PC-9 (cell line): Measurements from ENCODE around the gene FBXO5. TPM values are rescaled to one million over a fixed set of nuclear protein-coding genes. Genes with fewer than 3 reads are reported as not detected.
"Not testable (repeated sequence)": the region's sequence is repeated elsewhere in the genome, so short reads cannot be mapped to it uniquely, and the experiment has no call there.

Source experiments
- BruUV-seq: library from RNA; stranded (reverse); fragments of 400-500 nt; replicated peaks from 2 replicates; lab custom pipeline; 2021; lab: Mats Ljungman, UMichigan
- CTCF ChIA-PET: fragments of 300-600 bp; sonication (Branson Sonifier 250); formaldehyde crosslinking; loops from one replicate; lab custom pipeline; 2022; ENCODE audit warnings: antibody characterized with exemption; lab: Charles Lee
- POLR2A ChIA-PET: fragments of 300-600 bp; sonication (Branson Sonifier 250); formaldehyde crosslinking; loops from one replicate; lab custom pipeline; 2022; ENCODE audit warnings: antibody characterized with exemption; ENCODE audit not compliant: unreplicated experiment; lab: Charles Lee
- DNase-seq, 2 experiments: peaks; one replicate each; pipeline versions ENCODE4 v3.0.0 to v3.0.0-alpha.2; 2015 to 2022; ENCODE audit warnings: mixed read lengths in 1 of 2
- H2AFZ ChIP-seq: fragments of 200-600 bp; sonication (generic); 2 replicates; pipeline ENCODE4 v1.8.1; 2017; ENCODE audit warnings: antibody characterized with exemption
- H3F3A ChIP-seq: fragments of 200-600 bp; sonication (generic); 2 replicates; pipeline ENCODE4 v1.8.1; 2017; ENCODE audit warnings: antibody characterized with exemption, mild to moderate bottlenecking, low read depth; ENCODE audit not compliant: insufficient read depth
- H3K27ac ChIP-seq: fragments of 200-600 bp; sonication (generic); 2 replicates; pipeline ENCODE4 v1.6.1; 2016; ENCODE audit warnings: mixed run types
- H3K27me3 ChIP-seq: fragments of 200-600 bp; sonication (generic); 2 replicates; pipeline ENCODE4 v1.6.1; 2016; ENCODE audit warnings: low read depth, mixed run types; ENCODE audit not compliant: insufficient read depth
- H3K36me3 ChIP-seq: fragments of 200-600 bp; sonication (generic); 2 replicates; pipeline ENCODE4 v1.6.1; 2016; ENCODE audit warnings: low read depth, mixed run types
- H3K4me1 ChIP-seq: fragments of 200-600 bp; sonication (generic); replicated peaks from 2 replicates; pipeline ENCODE4 v1.6.1; 2016; ENCODE audit warnings: mixed run types; ENCODE audit not compliant: insufficient read depth
- H3K4me2 ChIP-seq: fragments of 200-600 bp; sonication (generic); 2 replicates; pipeline ENCODE4 v1.6.1; 2017; ENCODE audit warnings: mixed run types
- H3K4me3 ChIP-seq: fragments of 200-600 bp; sonication (generic); 2 replicates; pipeline ENCODE4 v1.6.1; 2016; ENCODE audit warnings: mixed run types
- H3K79me2 ChIP-seq: fragments of 200-600 bp; sonication (generic); 2 replicates; pipeline ENCODE4 v1.6.1; 2017; ENCODE audit warnings: low read depth, mixed run types
- H3K9me2 ChIP-seq: fragments of 200-600 bp; sonication (generic); 2 replicates; pipeline ENCODE4 v1.8.1; 2017; ENCODE audit warnings: mild to moderate bottlenecking; ENCODE audit not compliant: insufficient read depth
- H3K9me3 ChIP-seq: fragments of 200-600 bp; sonication (generic); 2 replicates; pipeline ENCODE4 v1.8.1; 2016; ENCODE audit warnings: low read depth; ENCODE audit not compliant: insufficient read depth
- H4K20me1 ChIP-seq: fragments of 200-600 bp; sonication (generic); 2 replicates; pipeline ENCODE4 v1.8.1; 2017; ENCODE audit not compliant: insufficient read depth
- CTCF ChIP-seq: fragments of 200-600 bp; sonication (generic); conservative IDR thresholded peaks from 2 replicates; pipeline ENCODE4 v1.6.1; 2017; ENCODE audit warnings: mixed run types, antibody characterized with exemption, mild to moderate bottlenecking, moderate library complexity
- EZH2 ChIP-seq: fragments of 200-600 bp; sonication (generic); IDR thresholded peaks from 2 replicates; pipeline ENCODE4 v1.8.0; 2017; ENCODE audit warnings: antibody characterized with exemption, low read depth
- intact Hi-C: fragments of 100-400 bp; cut with micrococcal nuclease; formaldehyde crosslinking; loops from one replicate; pipeline ENCODE4 v1.10.0; 2022; ENCODE audit not compliant: unreplicated experiment
- total RNA-seq: library from RNA; stranded (reverse); gene quantifications from 2 replicates; pipeline ENCODE4 v1.2.3, GENCODE V29; 2021

The FBXO5 gene
- total RNA-seq, 1 experiment from 2014 or later, result 20.6 TPM

DNA sequence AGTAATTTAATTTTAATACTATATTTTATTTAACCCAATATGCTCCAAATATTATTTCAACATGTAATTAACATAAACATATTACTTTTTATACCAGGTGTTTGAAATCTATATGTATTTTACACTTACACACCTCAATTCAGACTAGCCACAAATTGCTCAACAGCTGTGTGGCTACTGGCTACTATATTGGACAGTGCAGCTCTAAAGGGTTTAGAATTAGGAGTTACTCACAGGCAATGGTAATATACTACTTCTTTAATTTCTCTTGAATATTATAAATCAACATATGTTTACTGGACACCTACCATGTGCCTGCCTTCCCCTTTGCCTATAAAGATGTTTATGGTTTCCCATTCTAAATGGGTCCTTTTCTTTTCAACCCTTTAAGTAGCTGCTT lies 17.4 kb upstream of the FBXO5 start:
- intact Hi-C loops, result loop anchor here (2.0 kb wide), 1 partner anchor 15 kb away; no protein-coding TSS in a partner anchor
- no peak for DNase-seq
- Histone ChIP-seq H3K4me3 (peak overlapping the region; percentile 7; the same call in 1 of the 2 replicates), H3K4me2 (peak overlapping the region; percentile 99), H3K9me3 (no peaks in the 10 kb centered on the region), H3F3A (peaks cover 25% of the 10 kb centered on the region; the same call in 1 of the 2 replicates), H3K9me2 (no peaks in the 10 kb centered on the region), H2AFZ (no peak overlapping the region), H3K27ac (no peak overlapping the region), H3K27me3 (no peaks in the 10 kb centered on the region), H3K36me3 (peaks cover 29% of the 10 kb centered on the region), H4K20me1 (peaks cover 9% of the 10 kb centered on the region; the same call in 1 of the 2 replicates), H3K4me1 (peaks cover 33% of the 10 kb centered on the region), H3K79me2 (peaks cover 69% of the 10 kb centered on the region)
- ChIA-PET CTCF (no interaction called here), POLR2A (no interaction called here)
- no peak for TF ChIP-seq CTCF
- no peak for TF ChIP-seq EZH2
- BruUV-seq, result no TSS peak

- H4K20me1 ChIP-seq, H3K27me3 ChIP-seq, H3K27ac ChIP-seq, H2AFZ ChIP-seq, intact Hi-C loops, H3K9me2 ChIP-seq, DNase-seq, CTCF ChIA-PET, H3K4me2 ChIP-seq, BruUV-seq, H3K4me3 ChIP-seq, H3K9me3 ChIP-seq: not testable (repeated sequence)
- Histone ChIP-seq H3K36me3 (peaks cover 29% of the 10 kb centered on the region), H3K4me1 (peaks cover 30% of the 10 kb centered on the region), H3K79me2 (peaks cover 66% of the 10 kb centered on the region), H3F3A (peaks cover 25% of the 10 kb centered on the region; the same call in 1 of the 2 replicates)
- POLR2A ChIA-PET, result interaction anchor here (0.6 kb wide), 1 partner anchor 16 kb away, joined by 4 read pairs; the partner anchor contains the start of gene FBXO5
Observed at GRCh38 chr6:152999538-152999937, 16.7 kb upstream of the FBXO5 start.

GRCh38 chr6:152993847-152994246 lies 11.0 kb upstream of the FBXO5 start:
- H3K79me2 ChIP-seq, result peaks cover 38% of the 10 kb centered on the region
- H3K36me3 ChIP-seq, result peaks cover 37% of the 10 kb centered on the region
- H3K9me2 ChIP-seq, result no peaks in the 10 kb centered on the region
- peaks cover 8% of the 10 kb centered on the region; the same call in 1 of the 2 replicates for H4K20me1 ChIP-seq
- TF ChIP-seq CTCF, result no peak
- no peaks in the 10 kb centered on the region for H3K27me3 ChIP-seq
- H3F3A ChIP-seq, result peaks cover 22% of the 10 kb centered on the region; the same call in 1 of the 2 replicates
- no peak overlapping the region for H3K4me2 ChIP-seq
- H3K27ac ChIP-seq, result no peak overlapping the region
- no peak overlapping the region for H2AFZ ChIP-seq
- H3K4me1 ChIP-seq, result no peaks in the 10 kb centered on the region
- no peaks in the 10 kb centered on the region for H3K9me3 ChIP-seq
- no peak overlapping the region for H3K4me3 ChIP-seq
- intact Hi-C loops, result no loop called here
- CTCF ChIA-PET, result no interaction called here
- POLR2A ChIA-PET, result no interaction called here
- DNase-seq, result no peak
- no TSS peak for BruUV-seq

DNA sequence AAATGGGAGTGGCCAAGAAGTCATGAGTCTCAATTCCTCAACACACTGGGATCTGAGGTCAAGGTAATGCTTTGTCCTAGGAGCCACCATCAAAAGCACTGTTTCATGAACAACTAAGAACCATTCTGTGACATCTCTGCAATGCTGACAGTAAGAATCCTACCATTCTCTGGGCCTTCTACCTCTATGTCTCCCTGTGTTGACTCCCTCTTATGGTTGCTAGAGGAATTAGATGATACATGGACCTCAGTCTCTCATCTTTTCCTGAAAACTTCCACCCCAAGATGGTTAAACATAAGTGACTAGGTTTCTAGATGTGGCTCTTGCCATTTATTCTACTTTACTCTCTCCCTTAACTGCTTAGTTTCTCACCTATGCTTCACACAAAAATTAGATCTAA lies 10.6 kb upstream of the FBXO5 start:
- intact Hi-C loops, result no loop called here
- no peak overlapping the region for H3K4me2 ChIP-seq
- H3K79me2 ChIP-seq, result peaks cover 34% of the 10 kb centered on the region
- peaks cover 35% of the 10 kb centered on the region for H3K36me3 ChIP-seq
- H4K20me1 ChIP-seq, result peaks cover 8% of the 10 kb centered on the region; the same call in 1 of the 2 replicates
- no peak overlapping the region for H3K4me3 ChIP-seq
- H3K9me3 ChIP-seq, result no peaks in the 10 kb centered on the region
- H3K4me1 ChIP-seq, result no peaks in the 10 kb centered on the region
- peaks cover 22% of the 10 kb centered on the region; the same call in 1 of the 2 replicates for H3F3A ChIP-seq
- BruUV-seq, result TSS peak; percentile 3
- H3K27ac ChIP-seq, result no peak overlapping the region
- no peak for DNase-seq
- no peaks in the 10 kb centered on the region for H3K9me2 ChIP-seq
- TF ChIP-seq CTCF (no peak; the same call in 1 of the 2 replicates), EZH2 (no peak)
- POLR2A ChIA-PET, result no interaction called here
- no peak overlapping the region for H2AFZ ChIP-seq
- H3K27me3 ChIP-seq, result no peaks in the 10 kb centered on the region
- CTCF ChIA-PET, result no interaction called here
